Astrocyte of the cerebellum (primary cell): ENCODE results near the gene WDR1.

Experiments
- DNase-seq: peaks from one replicate; pipeline ENCODE4 v3.0.0-alpha.2; 2011; ENCODE audit warnings: low read depth
- H3K4me3 ChIP-seq: 2 replicates; pipeline ENCODE4 v1.5.1; 2011; ENCODE audit warnings: mild to moderate bottlenecking, low read depth, low read length, moderate library complexity
- CTCF ChIP-seq: IDR thresholded peaks from 2 replicates; pipeline ENCODE4 v1.5.1; 2012; ENCODE audit warnings: low read length, low read depth, moderate library complexity, mild to moderate bottlenecking; ENCODE audit errors: missing control alignments
- in situ Hi-C: cut with HindIII; loops from 2 replicates; pipeline ENCODE4 v1.10.0; 2017; ENCODE audit warnings: low sequenced_read_pairs

Gene WDR1

GRCh38 chr4:10151182-10151581 lies 34.6 kb upstream of the WDR1 start:
- DNase-seq, result no peak
- in situ Hi-C loops, result no loop called here
- no peak for TF ChIP-seq CTCF
- no peak overlapping the region for H3K4me3 ChIP-seq

DNA sequence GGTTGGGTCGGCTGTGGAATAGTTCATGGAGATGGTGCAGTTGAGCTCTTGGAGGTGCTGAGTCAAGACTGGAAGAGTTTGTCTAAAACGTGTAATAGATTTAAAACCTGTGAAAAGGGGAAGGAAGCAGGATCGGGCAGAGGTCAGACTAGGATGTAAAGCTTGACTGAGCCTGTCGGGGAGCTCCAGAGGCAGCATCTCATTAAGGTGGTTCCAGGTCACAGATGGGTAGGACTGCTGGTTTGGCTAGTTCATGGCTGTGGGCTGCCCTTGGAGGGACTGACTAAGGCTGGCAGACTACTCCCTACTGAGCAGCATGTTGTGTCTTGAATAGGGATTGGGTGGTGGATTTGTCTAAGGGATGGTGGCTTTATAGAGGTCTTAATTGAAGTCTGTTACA lies 28.4 kb upstream of the WDR1 start:
- in situ Hi-C loops, result no loop called here
- H3K4me3 ChIP-seq, result no peak overlapping the region
- no peak for DNase-seq
- no peak for TF ChIP-seq CTCF

DNA sequence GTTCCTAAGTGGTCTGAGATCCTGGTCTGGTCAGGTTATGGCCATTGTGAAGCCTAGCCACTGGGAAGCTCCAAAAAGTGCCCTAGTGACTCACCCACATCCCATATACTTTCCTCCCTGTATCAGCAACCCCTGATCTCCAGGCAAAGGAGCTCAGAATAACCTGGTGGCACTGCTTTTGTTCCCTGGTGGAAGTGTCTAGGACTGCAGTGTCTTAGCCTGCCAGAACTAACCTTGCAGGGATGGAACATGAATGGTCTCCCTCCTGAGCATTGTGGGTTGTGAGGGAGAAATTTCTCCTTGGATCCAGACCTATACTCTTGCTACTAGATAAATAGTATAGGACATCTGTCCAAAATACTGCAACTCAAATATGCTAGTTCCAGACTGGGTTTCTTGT lies 27.9 kb upstream of the WDR1 start:
- in situ Hi-C loops, result no loop called here
- no peak for TF ChIP-seq CTCF
- no peak for DNase-seq
- no peak overlapping the region for H3K4me3 ChIP-seq

- in situ Hi-C loops, result no loop called here
- H3K4me3 ChIP-seq, result no peak overlapping the region
- no peak for TF ChIP-seq CTCF
- no peak for DNase-seq
Measured at GRCh38 chr4:10143171-10143570, 26.6 kb upstream of the WDR1 start.

DNA sequence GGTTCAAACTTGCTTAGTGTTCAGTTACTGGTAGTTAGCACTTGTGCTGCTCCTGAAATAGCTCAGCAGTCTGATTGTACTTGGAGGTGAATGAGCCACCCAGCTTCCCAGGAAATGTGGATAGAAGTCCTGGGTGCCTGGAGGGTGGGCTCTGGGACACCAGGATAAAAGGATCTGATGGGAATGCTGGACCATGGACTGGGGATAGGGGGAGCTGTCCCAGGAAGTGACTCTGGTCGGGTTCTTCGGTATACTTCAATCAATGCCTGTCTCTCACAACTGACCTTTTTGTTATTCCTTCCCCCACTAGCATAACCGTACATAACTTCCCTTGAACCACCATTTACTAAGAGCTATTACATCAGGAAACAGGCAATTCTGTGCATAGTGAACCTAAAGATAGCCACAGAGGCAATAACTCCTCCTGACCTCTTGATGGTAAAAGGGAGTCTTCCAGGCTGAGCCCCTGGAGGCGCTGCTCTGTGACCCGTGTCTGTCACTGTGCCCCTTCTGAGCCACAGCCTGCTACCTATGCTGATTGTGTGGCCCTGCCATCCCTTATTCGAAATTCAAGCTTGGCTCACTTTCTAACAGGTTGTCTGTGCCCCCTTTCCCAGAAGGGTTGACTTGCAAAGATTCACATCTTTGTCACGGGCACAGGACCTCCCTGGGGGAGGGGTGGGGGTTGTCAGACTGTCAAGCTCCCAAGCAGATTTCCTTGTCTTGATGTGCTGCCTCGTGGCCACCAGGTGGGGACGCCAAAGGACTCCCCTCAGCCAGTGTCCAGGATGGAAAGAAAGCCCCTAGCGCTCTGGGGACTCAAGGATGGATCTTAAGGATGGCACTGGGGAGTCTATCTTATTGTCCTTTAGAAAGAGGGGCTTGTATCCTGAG lies 24.5 kb upstream of the WDR1 start:
- DNase-seq, result no peak
- in situ Hi-C loops, result no loop called here
- no peak overlapping the region for H3K4me3 ChIP-seq
- TF ChIP-seq CTCF, result no peak

GRCh38 chr4:10139518-10139917 lies 22.9 kb upstream of the WDR1 start:
- DNase-seq, result no peak
- no peak for TF ChIP-seq CTCF
- in situ Hi-C loops, result no loop called here
- no peak overlapping the region for H3K4me3 ChIP-seq

DNA sequence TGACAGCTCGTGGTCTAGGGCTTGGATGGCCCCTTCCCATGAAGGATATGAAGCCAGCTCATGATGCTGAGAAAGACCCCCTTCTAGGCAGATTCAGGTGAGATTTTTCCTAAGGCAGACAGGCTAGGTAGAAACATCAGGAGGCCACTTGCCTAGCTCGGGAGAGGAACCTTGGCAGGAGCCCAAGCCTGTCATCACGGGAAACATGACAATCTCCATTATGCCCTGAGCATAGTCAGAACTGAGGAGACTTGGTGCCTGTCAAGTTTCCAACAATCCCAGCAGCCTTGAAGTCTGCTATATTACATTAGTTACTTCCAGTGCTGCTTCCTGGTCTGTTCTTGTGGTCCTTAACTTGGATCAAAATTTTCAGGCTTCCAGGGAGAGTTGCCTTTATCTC lies 18.7 kb upstream of the WDR1 start:
- no peak for TF ChIP-seq CTCF
- in situ Hi-C loops, result no loop called here
- DNase-seq, result no peak
- no peak overlapping the region for H3K4me3 ChIP-seq
